K562 (cell line): ENCODE data around the gene GADD45B. TPM values are rescaled to one million over a fixed set of nuclear protein-coding genes. Genes with fewer than 3 reads are reported as not detected.

Source experiments
- ATF1 ChIP-seq, 2 experiments: fragments of 450-650 bp in 1 of 2; IDR thresholded peaks; 2 replicates each; pipeline ENCODE4 v1.6.1; 2016; ENCODE audit warnings: missing compliant biosample characterization in 1 of 2, missing genetic modification characterization in 1 of 2
- ATF6 ChIP-seq: sonication (generic); formaldehyde crosslinking; IDR thresholded peaks from 2 replicates; pipeline ENCODE4 v1.4.0; 2020; ENCODE audit warnings: mild to moderate bottlenecking, missing genetic modification reagents
- CGGBP1 ChIP-seq: fragments of 250-450 bp; sonication (Bioruptor Pico); IDR thresholded peaks from 2 replicates; pipeline ENCODE4 v1.9.0; 2021; ENCODE audit warnings: mild to moderate bottlenecking
- COPS2 ChIP-seq: fragments of 450-650 bp; conservative IDR thresholded peaks from 2 replicates; pipeline ENCODE4 v1.6.1; 2016; ENCODE audit warnings: mild to moderate bottlenecking, moderate library complexity
- CTBP1 ChIP-seq: fragments of 450-650 bp; IDR thresholded peaks from 2 replicates; pipeline ENCODE4 v1.6.1; 2016; ENCODE audit warnings: borderline replicate concordance
- DIDO1 ChIP-seq: fragments of 450-650 bp; IDR thresholded peaks from 2 replicates; pipeline ENCODE4 v1.6.1; 2016; ENCODE audit warnings: low read depth, missing biosample characterization, missing genetic modification characterization
- ELF1 ChIP-seq: fragments of 200-800 bp; sonication (Bioruptor generic); IDR thresholded peaks from 2 replicates; pipeline ENCODE4 v1.6.1; 2016; ENCODE audit warnings: missing genetic modification characterization, missing compliant biosample characterization
- EP300 ChIP-seq: IDR thresholded peaks from 2 replicates; pipeline ENCODE4 v1.6.1; 2012; ENCODE audit warnings: low read length, improper control_type of control experiment
- HMGN3 ChIP-seq: IDR thresholded peaks from 2 replicates; pipeline ENCODE4 v1.6.1; 2011; ENCODE audit warnings: borderline replicate concordance, low read depth, mild to moderate bottlenecking, mixed read lengths, low read length; ENCODE audit not compliant: insufficient read length; ENCODE audit errors: extremely low read depth
- HNRNPLL ChIP-seq: fragments of 200-400 bp; formaldehyde crosslinking; IDR thresholded peaks from 2 replicates; pipeline ENCODE4 v1.6.1; 2017; ENCODE audit warnings: low read length, low read depth, mild to moderate bottlenecking; ENCODE audit not compliant: poor library complexity, severe bottlenecking
- IRF9 ChIP-seq: fragments of 450-650 bp; IDR thresholded peaks from 2 replicates; pipeline ENCODE4 v1.6.1; 2016; ENCODE audit warnings: missing biosample characterization, missing genetic modification characterization
- KLF16 ChIP-seq: IDR thresholded peaks from 2 replicates; pipeline ENCODE4 v1.6.1; 2016; ENCODE audit warnings: antibody characterized with exemption
- LEF1 ChIP-seq: fragments of 450-650 bp; IDR thresholded peaks from 2 replicates; pipeline ENCODE4 v1.6.1; 2016; ENCODE audit warnings: mild to moderate bottlenecking
- MAFG ChIP-seq: fragments of 450-650 bp; conservative IDR thresholded peaks from 2 replicates; pipeline ENCODE4 v1.6.1; 2016; ENCODE audit warnings: missing genetic modification characterization, missing compliant biosample characterization
- NR3C1 ChIP-seq: sonication (generic); formaldehyde crosslinking; IDR thresholded peaks from 2 replicates; pipeline ENCODE4 v1.8.1; 2022; ENCODE audit warnings: missing genetic modification reagents
- NR4A1 ChIP-seq, 2 experiments: fragments of 250-450 bp in 1 of 2; fragments of 450-650 bp in 1 of 2; sonication (Bioruptor Pico) in 1 of 2; IDR thresholded peaks; 2 replicates each; pipeline versions ENCODE4 v1.4.0 to v1.6.1; 2016 to 2020; ENCODE audit warnings: mild to moderate bottlenecking in 2 of 2, missing compliant biosample characterization in 1 of 2, missing genetic modification characterization in 1 of 2, moderate library complexity in 1 of 2
- POLR2H ChIP-seq: IDR thresholded peaks from 2 replicates; pipeline ENCODE4 v1.6.1; 2016; ENCODE audit warnings: missing genetic modification characterization, low read depth, mild to moderate bottlenecking, control low read depth, missing compliant biosample characterization, moderate library complexity
- TEAD4 ChIP-seq, 2 experiments: sonication (generic) in 1 of 2; formaldehyde crosslinking in 1 of 2; IDR thresholded peaks; 2 replicates each; pipeline versions ENCODE4 v1.6.1 to v1.8.0; 2012 to 2022; ENCODE audit warnings: borderline replicate concordance in 1 of 2, inconsistent platforms in 1 of 2, low read length in 1 of 2, mild to moderate bottlenecking in 1 of 2, missing genetic modification reagents in 1 of 2
- VEZF1 ChIP-seq: fragments of 200-800 bp; sonication (Bioruptor generic); IDR thresholded peaks from 2 replicates; pipeline ENCODE4 v1.6.1; 2017; ENCODE audit warnings: missing genetic modification characterization, missing compliant biosample characterization
- ZNF133 ChIP-seq: fragments of 250-450 bp; sonication (Bioruptor Pico); IDR thresholded peaks from 2 replicates; pipeline ENCODE4 v1.4.0; 2020; ENCODE audit warnings: mild to moderate bottlenecking
- ZNF232 ChIP-seq: sonication (generic); formaldehyde crosslinking; IDR thresholded peaks from 2 replicates; pipeline ENCODE4 v1.8.0; 2022; ENCODE audit warnings: mild to moderate bottlenecking, missing genetic modification reagents
- ZNF408 ChIP-seq: fragments of 250-450 bp; sonication (Bioruptor Pico); IDR thresholded peaks from 2 replicates; pipeline ENCODE4 v1.4.0; 2020; ENCODE audit warnings: low read depth, mild to moderate bottlenecking, moderate library complexity
- ZNF75A ChIP-seq: fragments of 450-650 bp; formaldehyde crosslinking; IDR thresholded peaks from 2 replicates; pipeline ENCODE4 v1.4.0; 2020; ENCODE audit warnings: mild to moderate bottlenecking
- polyA plus RNA-seq, 8 experiments: library from polyadenylated mRNA; depleted of rRNA in 4 of 8; stranded (reverse) in 5 of 8; unstranded in 3 of 8; fragments of >200 nt; fragmentation: Nextera tagmentation in 2 of 8; fragmentation: Illumina TruSeq in 1 of 8; extraction: Ambion mirVana in 2 of 8; extraction: Trizol in 1 of 8; gene quantifications; 2 replicates each; pipeline versions ENCODE4 v1.2.1 to v1.2.3, GENCODE V29; 2011 to 2014; ENCODE audit warnings: inconsistent platforms in 1 of 8, missing spikeins in 1 of 8
- total RNA-seq, 7 experiments: library from RNA; depleted of rRNA in 6 of 7; stranded (reverse); fragments of >200 nt in 6 of 7; fragmentation: Illumina TruSeq in 2 of 7; extraction: Trizol in 2 of 7; gene quantifications; 2 replicates each; pipeline versions ENCODE4 v1.2.1 to v1.2.3, GENCODE V29; 2011 to 2021; ENCODE audit warnings: low replicate concordance in 1 of 7

Gene GADD45B
- total and polyA plus RNA-seq, 9 of the 15 experiments (the other 6 are each of a cell fraction or from before 2014, with no cell fraction given): 0.06 to 4.1 (median 2.1) TPM

- no peak for TF ChIP-seq POLR2H (tag)
- no peak for TF ChIP-seq IRF9 (tag)
- TF ChIP-seq EP300: no peak
- no peak for TF ChIP-seq TEAD4 (IDR thresholded peaks at IDR 0.05; ENCODE audit: low read length)
- no peak for TF ChIP-seq TEAD4 (CRISPR knock-in tag; IDR thresholded peaks at IDR 0.05; ENCODE audit: borderline replicate concordance)
- peak; percentile 52 for TF ChIP-seq HNRNPLL
- TF ChIP-seq CTBP1: peak; percentile 17; the same call in 1 of the 2 replicates
- peak; percentile 54; the same call in 1 of the 2 replicates for TF ChIP-seq ELF1 (tag)
- peak; percentile 18 for TF ChIP-seq HMGN3
- TF ChIP-seq DIDO1: no peak
- TF ChIP-seq KLF16: no peak
- no peak for TF ChIP-seq COPS2
- no peak for TF ChIP-seq ZNF408
- no peak for TF ChIP-seq MAFG (tag)
- peak; percentile 43; the same call in 1 of the 2 replicates for TF ChIP-seq VEZF1 (CRISPR knock-in tag)
- TF ChIP-seq ATF1 (CRISPR knock-in tag; IDR thresholded peaks at IDR 0.05): no peak
- peak; percentile 85 for TF ChIP-seq ATF1 (tag; IDR thresholded peaks at IDR 0.05)
- TF ChIP-seq ZNF75A (CRISPR knock-in tag): no peak
- no peak for TF ChIP-seq LEF1
- TF ChIP-seq NR4A1 (CRISPR knock-in tag; IDR thresholded peaks at IDR 0.05): 0 out of 2 replicates have a peak, but pooled peaks have one; percentile 40
- TF ChIP-seq NR4A1 (tag; IDR thresholded peaks at IDR 0.05): no peak
- no peak for TF ChIP-seq CGGBP1 (CRISPR knock-in tag)
- TF ChIP-seq ZNF133 (CRISPR knock-in tag): no peak
- TF ChIP-seq NR3C1 (CRISPR knock-in tag): no peak
- TF ChIP-seq ZNF232: no peak
- TF ChIP-seq ATF6 (CRISPR knock-in tag): no peak
Observed at GRCh38 chr19:2494447-2495129, 18.7 kb downstream of the GADD45B start (continued).
